Endodermal cell (in vitro differentiated cells): ENCODE results near the gene NXPE1. TPM values are rescaled to one million over a fixed set of nuclear protein-coding genes. Genes with fewer than 3 reads are reported as not detected.

Source experiments
- DNase-seq: peaks from one replicate; pipeline ENCODE4 v3.0.0-alpha.2; 2017
- H3K27ac ChIP-seq: 2 replicates; pipeline ENCODE4 v1.5.1; 2013; ENCODE audit warnings: mild to moderate bottlenecking, low read depth, low read length, moderate library complexity
- H3K27me3 ChIP-seq: 2 replicates; pipeline ENCODE4 v1.6.1; 2013; ENCODE audit warnings: mild to moderate bottlenecking, low read length, moderate library complexity; ENCODE audit not compliant: insufficient read depth, control insufficient read depth, poor library complexity, severe bottlenecking
- H3K36me3 ChIP-seq: 2 replicates; pipeline ENCODE4 v1.7.0; 2013; ENCODE audit warnings: mild to moderate bottlenecking, low read length, moderate library complexity; ENCODE audit not compliant: control insufficient read depth, insufficient read depth
- H3K4me1 ChIP-seq: one replicate; pipeline ENCODE4 v1.7.0; 2013; ENCODE audit warnings: low read length; ENCODE audit not compliant: control insufficient read depth, insufficient read depth
- H3K4me3 ChIP-seq: 2 replicates; pipeline ENCODE4 v1.5.1; 2013; ENCODE audit warnings: mild to moderate bottlenecking, low read length, moderate library complexity
- H3K9ac ChIP-seq: 2 replicates; pipeline ENCODE4 v1.6.1; 2013; ENCODE audit warnings: mild to moderate bottlenecking, low read length, moderate library complexity; ENCODE audit not compliant: poor library complexity, severe bottlenecking; ENCODE audit errors: extremely low read depth
- H3K9me3 ChIP-seq: 2 replicates; pipeline ENCODE4 v1.6.1; 2013; ENCODE audit warnings: mild to moderate bottlenecking, low read length, moderate library complexity; ENCODE audit not compliant: control insufficient read depth
- H3K27ac Mint-ChIP-seq: 2 replicates; pipeline ENCODE4 v1.8.0; 2020; ENCODE audit warnings: mixed read lengths
- H3K27me3 Mint-ChIP-seq: 2 replicates; pipeline ENCODE4 v1.8.0; 2021; ENCODE audit warnings: mild to moderate bottlenecking, mixed read lengths; ENCODE audit not compliant: insufficient read depth
- H3K36me3 Mint-ChIP-seq: 2 replicates; pipeline ENCODE4 v1.8.0; 2020; ENCODE audit warnings: low read depth, mixed read lengths
- H3K4me1 Mint-ChIP-seq: 2 replicates; pipeline ENCODE4 v1.8.0; 2020; ENCODE audit warnings: mixed read lengths
- H3K4me3 Mint-ChIP-seq: 2 replicates; pipeline ENCODE4 v1.8.0; 2020; ENCODE audit warnings: mild to moderate bottlenecking, moderate library complexity, mixed read lengths
- H3K9me3 Mint-ChIP-seq: 2 replicates; pipeline ENCODE4 v1.8.0; 2020; ENCODE audit warnings: mild to moderate bottlenecking, mixed read lengths
- CTCF ChIP-seq: fragments of 200-600 bp; sonication (generic); conservative IDR thresholded peaks from 2 replicates; pipeline ENCODE4 v1.5.0; 2021; ENCODE audit warnings: antibody characterized with exemption, mild to moderate bottlenecking
- WGBS, 2 experiments: methylation state at CpG; one replicate each; pipeline versions ENCODE4 v1.1.5 to v1.1.7; 2013; ENCODE audit warnings: missing lambda C conversion rate in 2 of 2, mixed read lengths in 1 of 2; ENCODE audit not compliant: insufficient coverage in 1 of 2, insufficient read length in 1 of 2; 5-methylcytosine and 5-hydroxymethylcytosine counted together
- total RNA-seq, 2 donors: library from RNA; stranded (reverse); fragmentation: NEBNext Ultra II Directional in 1 of 2; extraction: Animal tissue kit (Norgen Biotek cat#: 25700) in 1 of 2; gene quantifications; 2 replicates in 1 of 2; 3 replicates in 1 of 2; pipeline ENCODE4 v1.2.1, GENCODE V29; 2021

NXPE1 gene
- total RNA-seq, 2 donors from 2014 or later = not detected

GRCh38 chr11:114571712-114572111 lies 12.0 kb upstream of the NXPE1 start:
- Histone ChIP-seq H3K27me3 (no peaks in the 10 kb centered on the region), H3K9ac (no peak overlapping the region), H3K4me1 (no peaks in the 10 kb centered on the region), H3K36me3 (no peaks in the 10 kb centered on the region), H3K27ac (no peak overlapping the region), H3K9me3 (peaks cover 14% of the 10 kb centered on the region), H3K4me3 (no peak overlapping the region)
- TF ChIP-seq CTCF = peak; percentile 56
- 88 to 100% methylated on average over 1 of the region's 1 CpG for WGBS, 2 experiments
- H3K4me3 Mint-ChIP-seq = no peak overlapping the region
- H3K36me3 Mint-ChIP-seq = no peaks in the 10 kb centered on the region
- DNase-seq = peak; percentile 56
- H3K27me3 Mint-ChIP-seq = no peaks in the 10 kb centered on the region
- no peak overlapping the region for H3K27ac Mint-ChIP-seq
- H3K9me3 Mint-ChIP-seq = peaks cover 8% of the 10 kb centered on the region
- peaks cover 3% of the 10 kb centered on the region for H3K4me1 Mint-ChIP-seq

- 61 to 97% methylated on average over 2 to 3 of the region's 3 CpGs for WGBS, 2 experiments
- Histone ChIP-seq H3K9ac (no peak overlapping the region), H3K27ac (no peak overlapping the region), H3K36me3 (no peaks in the 10 kb centered on the region), H3K4me3 (no peak overlapping the region), H3K27me3 (no peaks in the 10 kb centered on the region), H3K4me1 (no peaks in the 10 kb centered on the region), H3K9me3 (peaks cover 14% of the 10 kb centered on the region)
- H3K4me1 Mint-ChIP-seq = peaks cover 3% of the 10 kb centered on the region
- H3K9me3 Mint-ChIP-seq = no peaks in the 10 kb centered on the region
- no peak for TF ChIP-seq CTCF
- no peaks in the 10 kb centered on the region for H3K27me3 Mint-ChIP-seq
- no peak overlapping the region for H3K4me3 Mint-ChIP-seq
- no peak for DNase-seq
- H3K27ac Mint-ChIP-seq = no peak overlapping the region
- H3K36me3 Mint-ChIP-seq = no peaks in the 10 kb centered on the region
Observed at GRCh38 chr11:114569801-114570200, 10.1 kb upstream of the NXPE1 start.

- no peak for TF ChIP-seq CTCF
- Histone ChIP-seq H3K4me3 (no peak overlapping the region), H3K9me3 (peaks cover 8% of the 10 kb centered on the region), H3K9ac (no peak overlapping the region), H3K27ac (no peak overlapping the region), H3K4me1 (peaks cover 3% of the 10 kb centered on the region), H3K36me3 (no peaks in the 10 kb centered on the region), H3K27me3 (no peaks in the 10 kb centered on the region)
- Mint-ChIP-seq H3K4me3 (no peak overlapping the region), H3K36me3 (no peaks in the 10 kb centered on the region), H3K9me3 (peaks cover 7% of the 10 kb centered on the region), H3K27me3 (peaks cover 2% of the 10 kb centered on the region), H3K4me1 (peaks cover 18% of the 10 kb centered on the region), H3K27ac (no peak overlapping the region)
- no peak for DNase-seq
- WGBS, 2 experiments = 50 to 59% methylated on average over 2 of the region's 2 CpGs
Observed at GRCh38 chr11:114566276-114566675, 6.6 kb upstream of the NXPE1 start.
